Esophagus muscularis mucosa (tissue), 4 donors: ENCODE data around the gene RNF25.

Experiments
- CTCF ChIP-seq, 3 experiments: fragments of 200-600 bp in 2 of 3; fragments of 450-650 bp in 1 of 3; sonication (generic) in 2 of 3; IDR thresholded peaks; one replicate each; pipeline ENCODE4 v1.5.1; 2017 to 2019; ENCODE audit warnings: antibody characterized with exemption in 3 of 3, mild to moderate bottlenecking in 2 of 3, moderate library complexity in 1 of 3
- EP300 ChIP-seq: sonication (generic); formaldehyde crosslinking; IDR thresholded peaks from one replicate; pipeline ENCODE4 v1.6.1; 2017; ENCODE audit warnings: antibody characterized with exemption
- POLR2A ChIP-seq: fragments of 450-650 bp; IDR thresholded peaks from one replicate; pipeline ENCODE4 v1.6.1; 2017; ENCODE audit warnings: antibody characterized with exemption, moderate library complexity, mild to moderate bottlenecking, low read depth
- POLR2AphosphoS5 ChIP-seq, 2 donors: sonication (generic); formaldehyde crosslinking; IDR thresholded peaks; one replicate each; pipeline ENCODE4 v1.6.1; 2017; ENCODE audit warnings: antibody characterized with exemption in 2 of 2

GRCh38 chr2:218626369-218626768 is 45.4 kb downstream of the RNF25 start:
- TF ChIP-seq CTCF (IDR thresholded peaks at IDR 0.05) (no peak), EP300 (no peak), POLR2A (no peak), POLR2AphosphoS5 (IDR thresholded peaks at IDR 0.05) (no peak)
